Measurements from ENCODE around the gene GJA10.
A peak's percentile ranks its signal among the peaks of the same experiment; 100 is the strongest.
"Not testable (repeated sequence)": the region's sequence is repeated elsewhere in the genome, so short reads cannot be mapped to it uniquely, and the experiment has no call there.

Gene GJA10

DNA sequence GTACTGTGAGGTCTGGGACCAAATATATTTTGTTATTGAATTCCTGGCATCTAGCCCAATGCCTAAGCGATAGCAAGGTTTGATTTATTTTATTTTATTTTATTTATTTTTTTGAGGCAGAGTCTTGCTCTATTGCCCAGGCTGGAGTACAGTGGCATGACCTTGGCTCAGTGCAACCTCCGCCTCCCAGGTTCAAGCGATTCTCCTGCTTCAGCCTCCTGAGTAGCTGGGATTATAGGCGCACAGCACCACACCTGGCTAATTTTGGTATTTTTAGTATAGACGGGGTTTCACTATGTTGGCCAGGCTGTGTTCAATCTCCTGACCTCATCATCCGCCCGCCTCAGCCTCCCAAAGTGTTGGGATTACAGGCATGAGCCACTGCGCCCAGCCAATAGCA is 1.7 kb upstream of the GJA10 start:
- not testable (repeated sequence) for H3K9me3 Mint-ChIP-seq; DNase-seq (ENCODE audit: low spot score in 2 of 2); H3K4me1 Mint-ChIP-seq; H3K27ac Mint-ChIP-seq; H3K36me3 Mint-ChIP-seq; ATAC-seq; H3K4me3 Mint-ChIP-seq

DNA sequence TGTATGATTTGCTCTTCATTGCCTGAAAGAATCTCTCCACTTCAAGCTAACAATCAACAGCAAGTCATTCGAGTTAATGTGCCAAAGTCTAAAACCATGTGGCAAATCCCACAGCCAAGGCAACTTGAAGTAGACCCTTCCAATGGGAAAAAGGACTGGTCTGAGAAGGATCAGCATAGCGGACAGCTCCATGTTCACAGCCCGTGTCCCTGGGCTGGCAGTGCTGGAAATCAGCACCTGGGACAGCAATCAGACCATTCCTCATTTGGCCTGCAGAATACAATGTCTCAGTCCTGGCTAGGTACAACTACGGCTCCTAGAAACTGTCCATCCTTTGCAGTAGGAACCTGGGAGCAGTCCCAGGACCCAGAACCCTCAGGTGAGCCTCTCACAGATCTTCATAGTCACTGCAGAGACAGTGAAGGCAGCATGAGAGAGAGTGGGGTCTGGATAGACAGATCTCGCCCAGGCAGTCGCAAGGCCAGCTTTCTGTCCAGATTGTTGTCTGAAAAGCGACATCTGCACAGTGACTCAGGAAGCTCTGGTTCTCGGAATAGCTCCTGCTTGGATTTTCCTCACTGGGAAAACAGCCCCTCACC is 1.1 kb downstream of the GJA10 start:
- Mint-ChIP-seq H3K4me3 (no peak overlapping the region), H3K9me3 (no peaks in the 10 kb centered on the region), H3K27ac (no peak overlapping the region), H3K36me3 (no peaks in the 10 kb centered on the region), H3K4me1 (no peaks in the 10 kb centered on the region)
- ATAC-seq, result no peak
- no peak for DNase-seq (ENCODE audit: low spot score in 2 of 2)

DNA sequence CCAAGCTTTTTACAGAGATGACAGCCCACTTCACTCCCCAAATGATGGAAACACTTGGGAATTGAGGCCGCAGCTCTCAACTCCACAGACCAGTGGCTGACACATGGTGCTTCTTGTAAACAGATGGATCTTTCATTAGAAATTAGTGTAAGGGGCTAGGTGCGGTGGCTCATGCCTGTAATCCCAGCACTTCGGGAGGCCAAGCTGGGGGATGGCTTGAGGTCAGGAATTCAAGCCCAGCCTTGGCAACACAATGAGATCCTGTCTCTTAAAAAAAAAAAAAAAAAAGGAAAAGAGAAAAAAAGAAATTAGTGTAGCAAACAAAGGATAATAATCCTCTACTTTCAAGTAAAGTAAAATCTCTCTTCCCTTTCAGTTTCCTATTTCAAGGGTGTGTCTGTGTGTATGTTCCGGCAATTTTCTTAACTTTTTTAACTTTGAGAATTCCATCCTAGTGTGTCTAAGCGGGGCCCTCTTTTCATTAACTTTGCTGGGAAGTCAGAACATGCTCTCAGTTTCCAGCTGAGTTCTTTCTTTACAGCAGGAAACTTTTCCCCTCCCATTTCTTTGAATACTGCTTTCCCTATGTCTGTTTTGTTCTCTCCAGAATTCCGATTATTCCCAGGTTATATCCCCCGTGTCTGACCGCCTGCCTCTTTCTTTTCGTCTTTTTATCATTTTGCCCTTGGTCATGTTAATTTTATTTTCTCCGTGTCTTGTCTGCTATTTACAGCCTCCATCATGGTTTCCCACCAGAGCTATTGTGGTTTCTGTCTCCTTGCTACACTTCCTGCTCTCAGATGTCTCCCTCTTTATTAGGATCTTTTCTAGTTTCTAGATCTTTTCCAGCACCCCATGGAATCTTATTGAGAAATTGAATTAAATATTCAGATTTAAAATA is 16.0 kb downstream of the GJA10 start:
- H3K4me3 Mint-ChIP-seq; H3K4me1 Mint-ChIP-seq; H3K36me3 Mint-ChIP-seq; DNase-seq (ENCODE audit: low spot score in 2 of 2); ATAC-seq; H3K27ac Mint-ChIP-seq; H3K9me3 Mint-ChIP-seq: not testable (repeated sequence)

DNA sequence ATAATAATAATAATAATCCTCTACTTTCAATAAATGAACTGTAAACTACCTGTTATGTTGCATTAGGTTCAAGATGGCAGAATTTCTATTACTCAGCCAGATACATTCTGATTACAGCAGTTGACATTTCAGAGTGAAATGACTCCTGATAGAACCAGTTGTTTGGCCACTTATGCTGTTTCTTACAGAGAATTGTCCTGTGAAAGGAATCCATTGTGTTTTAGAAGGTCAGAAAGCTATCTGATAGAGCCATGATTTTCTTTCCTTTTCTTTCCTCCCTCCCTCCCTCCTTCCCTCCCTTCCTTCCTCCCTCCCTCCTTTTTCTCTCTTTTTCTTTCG is 16.6 kb downstream of the GJA10 start:
- H3K9me3 Mint-ChIP-seq, result peaks cover 5% of the 10 kb centered on the region
- H3K4me1 Mint-ChIP-seq, result no peaks in the 10 kb centered on the region
- H3K4me3 Mint-ChIP-seq, result no peak overlapping the region
- no peak overlapping the region for H3K27ac Mint-ChIP-seq
- H3K36me3 Mint-ChIP-seq, result no peaks in the 10 kb centered on the region
- no peak for DNase-seq (ENCODE audit: low spot score in 2 of 2)
- no peak for ATAC-seq

DNA sequence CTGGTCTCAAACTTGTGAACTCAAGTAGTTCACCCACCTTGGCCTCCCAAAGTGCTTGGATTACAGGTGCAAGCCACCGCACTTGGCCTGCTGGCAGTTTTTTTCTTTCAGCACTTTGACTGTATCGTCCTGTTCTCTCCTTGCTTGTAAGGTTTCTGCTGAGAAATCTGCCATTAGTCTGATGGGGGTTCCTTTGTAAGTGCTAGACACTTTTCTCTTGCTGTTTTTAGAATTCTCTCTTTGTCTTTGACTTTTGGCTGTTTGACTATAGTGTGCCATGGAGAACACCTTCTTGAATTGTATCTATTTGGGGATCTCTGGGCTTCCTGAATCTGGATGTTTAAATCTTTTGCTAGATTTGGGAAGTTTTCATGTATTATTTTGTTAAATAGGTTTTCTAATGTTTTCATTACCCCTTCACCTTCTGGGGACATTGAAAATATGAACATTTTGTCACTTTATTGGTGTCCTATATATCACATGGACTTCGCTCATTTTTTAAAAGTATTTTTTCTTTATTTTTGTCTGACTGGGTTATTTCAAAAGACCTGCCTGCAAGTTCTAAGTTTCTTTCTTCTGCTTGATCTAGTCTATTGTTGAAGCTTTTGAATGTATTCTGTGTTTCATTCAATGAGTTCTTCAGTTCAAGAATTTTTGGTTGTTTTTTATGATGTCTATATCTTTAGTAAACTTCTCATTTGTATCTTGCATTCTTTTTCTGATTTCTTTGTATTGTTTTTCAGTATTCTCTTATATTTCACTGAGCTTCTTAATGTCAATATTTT is 22.1 kb downstream of the GJA10 start:
- DNase-seq (ENCODE audit: low spot score in 2 of 2), result no peak
- no peaks in the 10 kb centered on the region for H3K4me1 Mint-ChIP-seq
- H3K4me3 Mint-ChIP-seq, result no peak overlapping the region
- no peaks in the 10 kb centered on the region for H3K36me3 Mint-ChIP-seq
- ATAC-seq, result no peak
- H3K9me3 Mint-ChIP-seq, result peaks cover 17% of the 10 kb centered on the region
- H3K27ac Mint-ChIP-seq, result no peak overlapping the region

DNA sequence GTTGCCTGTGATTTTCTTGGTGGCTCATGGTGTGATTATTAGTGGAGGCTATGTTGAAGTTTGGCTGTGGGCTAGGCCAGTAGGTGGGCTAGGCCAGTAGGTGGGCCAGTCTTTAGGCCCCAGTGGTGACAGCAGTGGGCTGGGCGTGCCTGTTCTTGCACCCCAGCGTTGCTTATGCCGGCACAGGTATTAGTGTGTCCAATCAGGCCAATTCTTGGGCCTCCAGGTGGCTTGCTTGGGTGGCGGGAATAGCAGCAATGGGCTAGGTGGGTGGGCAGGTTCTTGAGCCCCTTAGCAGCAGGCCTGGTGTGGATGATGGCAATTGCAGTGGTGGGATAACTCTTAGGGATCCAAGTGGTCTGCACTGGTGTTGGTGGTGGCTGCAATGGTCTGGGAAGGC is 22.9 kb downstream of the GJA10 start:
- no peak overlapping the region for H3K27ac Mint-ChIP-seq
- H3K4me1 Mint-ChIP-seq, result no peaks in the 10 kb centered on the region
- no peak overlapping the region for H3K4me3 Mint-ChIP-seq
- no peaks in the 10 kb centered on the region for H3K36me3 Mint-ChIP-seq
- DNase-seq (ENCODE audit: low spot score in 2 of 2), result no peak
- ATAC-seq, result no peak
- peaks cover 17% of the 10 kb centered on the region for H3K9me3 Mint-ChIP-seq

DNA sequence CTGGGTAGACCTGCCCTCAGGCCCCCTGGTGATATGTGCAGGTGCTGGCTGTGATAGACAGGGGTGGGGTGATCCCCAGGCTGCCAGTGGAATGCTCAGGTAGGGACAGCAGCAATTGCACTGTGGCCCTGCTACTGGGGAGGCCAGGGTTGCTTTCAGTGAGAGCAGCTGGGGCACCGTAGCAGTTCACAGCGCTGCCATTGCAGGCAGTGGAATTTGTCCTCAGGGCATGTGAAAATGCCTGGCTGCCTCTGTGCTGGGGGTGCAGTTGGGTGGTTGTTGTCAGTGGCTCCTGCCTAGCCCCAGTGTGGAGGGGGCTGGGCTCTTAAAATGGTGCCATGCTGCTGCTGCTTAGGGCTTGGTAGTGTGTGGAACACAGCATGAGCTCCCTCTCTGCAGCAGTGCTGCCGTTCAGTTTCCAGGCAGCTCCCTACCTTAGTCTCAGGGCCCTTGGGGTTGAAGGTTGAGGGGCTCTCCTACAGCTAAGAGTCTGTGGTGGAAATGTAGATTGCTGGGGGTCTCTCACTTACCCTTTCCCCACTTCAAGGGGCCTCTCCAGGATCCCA is 23.6 kb downstream of the GJA10 start:
- no peak for ATAC-seq
- Mint-ChIP-seq H3K4me3 (no peak overlapping the region), H3K27ac (no peak overlapping the region), H3K36me3 (no peaks in the 10 kb centered on the region), H3K9me3 (peaks cover 17% of the 10 kb centered on the region), H3K4me1 (no peaks in the 10 kb centered on the region)
- DNase-seq (ENCODE audit: low spot score in 2 of 2), result no peak

DNA sequence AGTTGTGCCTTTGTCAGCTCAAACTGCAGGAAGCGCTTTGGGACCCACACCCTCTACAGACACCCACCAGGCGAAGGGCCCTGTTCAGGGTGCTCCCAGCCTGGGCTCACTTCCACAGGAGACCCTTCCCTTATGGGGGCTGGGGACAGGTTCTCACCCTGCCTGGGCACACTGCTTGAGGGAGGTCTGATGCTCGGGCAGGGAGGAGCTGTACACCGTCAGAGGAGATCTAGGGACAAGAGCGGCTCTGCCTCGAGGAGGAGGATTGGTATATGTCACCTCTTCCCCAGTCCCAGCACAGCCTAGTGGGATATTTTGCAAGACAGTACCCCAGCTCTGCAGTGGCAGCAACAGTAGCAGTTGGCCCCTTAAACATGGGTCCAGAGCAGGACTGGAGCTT is 26.9 kb downstream of the GJA10 start:
- Mint-ChIP-seq H3K4me1 (no peaks in the 10 kb centered on the region), H3K9me3 (peaks cover 10% of the 10 kb centered on the region), H3K36me3 (no peaks in the 10 kb centered on the region), H3K4me3 (no peak overlapping the region), H3K27ac (peak overlapping the region; percentile 34)
- ATAC-seq, result no peak
- DNase-seq (ENCODE audit: low spot score in 2 of 2), result no peak

DNA sequence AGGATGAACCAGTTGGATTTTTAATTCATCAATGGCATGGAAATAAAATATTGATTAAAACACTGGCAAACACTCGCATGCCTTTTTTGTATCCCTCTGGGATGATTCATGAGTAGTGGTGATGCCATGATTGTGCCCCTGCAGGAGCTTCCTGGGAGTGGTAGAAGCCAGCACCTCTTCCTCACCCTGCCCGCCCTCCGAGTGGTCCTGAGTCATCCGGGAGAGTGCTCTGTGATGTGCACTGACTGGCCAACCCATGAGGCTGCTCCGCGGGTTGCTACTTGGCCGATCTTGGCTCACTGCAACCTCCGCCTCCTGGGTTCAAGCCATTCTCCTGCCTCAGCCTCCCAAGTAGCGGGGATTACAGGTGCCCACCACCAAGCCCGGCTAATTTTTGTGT is 27.4 kb downstream of the GJA10 start:
- ATAC-seq (no peak), DNase-seq (ENCODE audit: low spot score in 2 of 2) (no peak)
- Mint-ChIP-seq H3K36me3 (no peaks in the 10 kb centered on the region), H3K9me3 (peaks cover 5% of the 10 kb centered on the region), H3K27ac (no peak overlapping the region), H3K4me1 (peaks cover 2% of the 10 kb centered on the region), H3K4me3 (no peak overlapping the region)

DNA sequence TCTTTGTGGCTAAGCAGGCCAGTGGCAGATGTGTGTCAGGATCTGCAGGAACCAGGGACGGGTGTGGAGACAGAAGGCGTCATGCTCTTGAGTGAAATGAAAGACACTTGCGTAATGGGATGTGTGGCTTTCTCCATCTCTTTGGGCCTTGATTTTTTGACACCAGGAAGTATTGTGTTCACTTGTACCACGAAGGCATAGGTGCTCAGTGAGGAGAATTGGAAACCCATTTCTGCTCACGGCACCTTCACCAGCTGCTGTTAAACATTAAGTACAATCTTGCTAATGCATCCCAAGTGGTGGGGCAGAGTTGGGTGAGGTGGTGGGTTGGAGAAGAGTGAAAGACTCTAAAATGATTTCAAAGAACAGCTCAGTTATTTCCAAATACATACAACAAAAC is 30.0 kb downstream of the GJA10 start:
- Mint-ChIP-seq H3K9me3 (no peaks in the 10 kb centered on the region), H3K4me3 (no peak overlapping the region), H3K36me3 (peaks cover 8% of the 10 kb centered on the region), H3K27ac (peak overlapping the region; percentile 17), H3K4me1 (peaks cover 15% of the 10 kb centered on the region)
- ATAC-seq, result no peak
- DNase-seq (ENCODE audit: low spot score in 2 of 2), result no peak

DNA sequence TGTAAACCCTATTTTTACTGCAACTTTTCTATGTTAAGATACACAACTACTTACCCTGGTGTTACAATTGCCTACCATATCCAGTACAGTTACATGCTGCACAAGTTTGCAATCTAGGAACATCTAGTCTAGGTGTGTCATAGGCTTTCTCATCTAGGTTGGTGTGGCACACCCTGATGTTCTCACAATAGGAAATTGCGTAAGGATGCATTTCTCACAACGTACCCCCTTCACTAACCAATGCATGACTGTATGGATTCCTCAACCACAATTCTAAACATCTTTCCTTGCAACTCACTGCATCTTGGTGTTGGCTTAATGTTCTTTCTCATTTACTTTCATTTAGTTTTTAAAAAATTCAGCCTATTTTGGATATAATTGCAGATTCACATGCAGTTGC is 31.6 kb downstream of the GJA10 start:
- ATAC-seq (peak; percentile 54), DNase-seq (ENCODE audit: low spot score in 2 of 2) (no peak)
- H3K36me3 Mint-ChIP-seq, result peaks cover 24% of the 10 kb centered on the region
- H3K27ac Mint-ChIP-seq, result no peak overlapping the region
- H3K9me3 Mint-ChIP-seq, result no peaks in the 10 kb centered on the region
- H3K4me3 Mint-ChIP-seq, result no peak overlapping the region
- H3K4me1 Mint-ChIP-seq, result peaks cover 21% of the 10 kb centered on the region

DNA sequence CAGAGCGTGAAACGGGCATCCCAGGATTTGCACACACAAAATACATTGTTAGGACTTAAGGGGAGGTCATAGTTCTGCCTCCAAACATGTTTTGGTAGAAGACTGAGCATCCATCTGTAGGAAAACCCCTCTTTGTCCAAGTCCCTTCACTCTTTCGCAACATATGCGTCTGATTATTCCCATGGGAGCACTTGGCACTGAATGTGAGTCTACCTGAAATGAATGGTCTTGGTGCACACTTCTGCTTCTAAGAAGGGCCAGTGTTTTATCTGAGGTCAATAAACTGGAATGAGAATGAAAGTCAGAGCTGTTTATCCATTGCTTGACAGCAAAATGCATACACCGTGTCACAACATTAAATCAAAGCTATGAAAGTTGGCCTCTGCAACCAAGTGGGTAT is 33.0 kb downstream of the GJA10 start:
- H3K9me3 Mint-ChIP-seq, result no peaks in the 10 kb centered on the region
- peaks cover 39% of the 10 kb centered on the region for H3K36me3 Mint-ChIP-seq
- no peak overlapping the region for H3K4me3 Mint-ChIP-seq
- H3K4me1 Mint-ChIP-seq, result peaks cover 21% of the 10 kb centered on the region
- no peak overlapping the region for H3K27ac Mint-ChIP-seq
- ATAC-seq (no peak), DNase-seq (ENCODE audit: low spot score in 2 of 2) (no peak)

DNA sequence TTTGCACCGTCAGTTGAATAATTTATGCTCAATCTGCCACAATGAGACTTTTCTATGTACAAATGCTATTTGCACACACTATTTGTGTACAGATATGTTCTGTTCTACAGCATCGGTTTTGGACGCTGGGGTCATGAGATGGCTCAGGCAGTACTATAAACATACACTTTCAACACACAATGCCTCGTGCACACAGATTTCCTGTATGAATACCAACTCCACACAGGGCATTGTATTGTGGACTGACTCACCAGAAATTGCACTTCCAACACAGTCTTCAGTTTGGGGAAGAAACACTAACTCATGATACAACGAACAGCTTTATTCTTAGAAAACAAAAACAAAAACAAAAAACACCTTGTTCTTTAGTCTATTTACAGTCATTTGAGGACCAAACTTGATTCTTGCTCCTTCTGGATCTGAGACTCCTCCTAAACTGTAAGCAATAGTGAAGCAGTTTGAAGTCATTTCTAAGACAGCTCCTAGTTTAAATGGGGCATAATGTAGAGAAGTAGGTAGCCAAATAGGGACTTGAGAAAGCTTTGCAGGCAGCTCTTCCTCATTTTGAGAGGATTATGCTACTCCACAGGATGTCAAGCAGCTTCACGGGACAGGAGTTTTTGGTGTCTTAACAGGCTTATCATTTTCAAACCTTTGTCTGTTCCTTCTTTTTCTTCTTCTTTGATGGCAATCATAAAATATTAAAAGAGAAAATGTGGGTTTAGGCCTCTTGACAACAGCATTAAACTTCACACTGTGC is 33.7 kb downstream of the GJA10 start:
- no peak for DNase-seq (ENCODE audit: low spot score in 2 of 2)
- H3K27ac Mint-ChIP-seq, result peak overlapping the region; percentile 43

DNA sequence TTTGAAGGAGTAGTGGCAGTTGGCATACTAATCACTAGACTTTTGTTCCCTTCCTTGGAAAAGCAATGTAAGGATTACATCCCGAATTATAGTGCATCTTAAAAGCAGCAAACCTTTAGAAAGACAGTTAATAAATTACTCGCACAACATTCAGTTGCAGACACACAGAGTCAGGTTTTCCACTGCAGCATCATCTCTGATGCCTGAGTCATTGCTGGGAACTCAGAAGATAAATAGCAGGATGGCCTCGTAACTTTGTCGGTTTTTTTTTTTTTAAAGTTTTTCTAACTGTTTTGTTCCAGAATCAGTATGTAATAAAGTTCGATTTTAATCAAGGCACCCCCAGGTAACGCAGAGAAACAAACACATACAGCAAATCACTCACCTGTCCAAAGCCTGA is 34.3 kb downstream of the GJA10 start:
- ATAC-seq (peak; percentile 57), DNase-seq (ENCODE audit: low spot score in 2 of 2) (no peak)
- H3K36me3 Mint-ChIP-seq, result peaks cover 52% of the 10 kb centered on the region
- H3K4me1 Mint-ChIP-seq, result peaks cover 21% of the 10 kb centered on the region
- H3K27ac Mint-ChIP-seq, result peak overlapping the region; percentile 43
- no peak overlapping the region for H3K4me3 Mint-ChIP-seq
- no peaks in the 10 kb centered on the region for H3K9me3 Mint-ChIP-seq

More for the DNA sequence above, 33.7 kb downstream of the GJA10 start:
- peaks cover 21% of the 10 kb centered on the region for H3K4me1 Mint-ChIP-seq
- no peaks in the 10 kb centered on the region for H3K9me3 Mint-ChIP-seq
- H3K36me3 Mint-ChIP-seq, result peaks cover 46% of the 10 kb centered on the region
- no peak for ATAC-seq
- no peak overlapping the region for H3K4me3 Mint-ChIP-seq

DNA sequence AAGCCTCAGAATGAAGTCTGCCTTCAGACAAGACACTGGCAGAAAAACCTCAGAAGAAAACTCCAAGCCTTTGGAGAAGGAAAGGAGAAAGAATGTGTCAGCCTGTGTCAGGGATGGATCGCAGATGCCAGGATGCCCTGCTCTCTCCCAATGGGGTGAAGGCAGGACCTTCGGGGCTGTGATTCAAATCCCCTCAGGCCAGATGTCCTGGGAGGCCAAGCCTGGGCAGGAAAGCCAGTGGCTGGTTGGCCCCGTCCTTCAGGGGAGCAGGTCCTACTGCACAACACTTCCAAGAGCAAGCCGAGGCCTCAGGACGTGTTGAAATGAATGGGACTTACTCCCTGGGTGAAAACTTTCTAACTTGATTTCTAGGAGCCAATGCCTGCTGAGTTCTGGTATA is 36.5 kb downstream of the GJA10 start:
- no peaks in the 10 kb centered on the region for H3K9me3 Mint-ChIP-seq
- ATAC-seq (no peak), DNase-seq (ENCODE audit: low spot score in 2 of 2) (no peak)
- peaks cover 21% of the 10 kb centered on the region for H3K4me1 Mint-ChIP-seq
- no peak overlapping the region for H3K27ac Mint-ChIP-seq
- peaks cover 74% of the 10 kb centered on the region for H3K36me3 Mint-ChIP-seq
- H3K4me3 Mint-ChIP-seq, result no peak overlapping the region

Data from stimulated activated effector memory CD8-positive, alpha-beta T cell treated with anti-CD3 and anti-CD28 coated beads, Interleukin-12 subunit alpha, Interleukin-12 subunit beta, amount 100 ng/mL, for 72 hours (primary cell).